Mesenchymal stem cell (in vitro differentiated cells and primary cell): ENCODE measurements around the gene BCO1.

Experiments used
- DNase-seq: peaks from one replicate; pipeline ENCODE4 v3.0.0-alpha.2; 2013
- H2AFZ ChIP-seq: one replicate; pipeline ENCODE4 v1.6.1; 2013; ENCODE audit warnings: low read depth, mild to moderate bottlenecking, control low read depth, inconsistent platforms, low read length, moderate library complexity
- H2AK5ac ChIP-seq: 2 replicates; pipeline ENCODE4 v1.6.1; 2013; ENCODE audit warnings: low read length, moderate library complexity, mild to moderate bottlenecking, inconsistent platforms; ENCODE audit not compliant: severe bottlenecking
- H2BK120ac ChIP-seq: one replicate; pipeline ENCODE4 v1.6.1; 2013; ENCODE audit warnings: low read depth, mild to moderate bottlenecking, inconsistent platforms, low read length, moderate library complexity
- H2BK12ac ChIP-seq, 2 experiments: one replicate each; pipeline ENCODE4 v1.6.1; 2013; ENCODE audit warnings: inconsistent platforms in 2 of 2, low read length in 2 of 2, mild to moderate bottlenecking in 2 of 2, moderate library complexity in 2 of 2, control low read depth in 1 of 2
- H2BK15ac ChIP-seq: one replicate; pipeline ENCODE4 v1.6.1; 2013; ENCODE audit warnings: mild to moderate bottlenecking, low read depth, inconsistent platforms; ENCODE audit not compliant: poor library complexity, severe bottlenecking
- H2BK5ac ChIP-seq: 2 replicates; pipeline ENCODE4 v1.6.1; 2013; ENCODE audit warnings: low read depth, mild to moderate bottlenecking, low read length, control low read depth, inconsistent platforms; ENCODE audit not compliant: poor library complexity, severe bottlenecking
- H3K14ac ChIP-seq, 2 experiments: one replicate each; pipeline ENCODE4 v1.6.1; 2013; ENCODE audit warnings: inconsistent platforms in 2 of 2, low read length in 2 of 2, control low read depth in 1 of 2, mild to moderate bottlenecking in 1 of 2, moderate library complexity in 1 of 2
- H3K18ac ChIP-seq, 2 experiments: one replicate each; pipeline ENCODE4 v1.6.1; 2013; ENCODE audit warnings: inconsistent platforms in 2 of 2, low read length in 2 of 2, control low read depth in 1 of 2, low read depth in 1 of 2, mild to moderate bottlenecking in 1 of 2
- H3K23ac ChIP-seq, 2 experiments: one replicate each; pipeline ENCODE4 v1.6.1; 2013; ENCODE audit warnings: inconsistent platforms in 2 of 2, low read length in 2 of 2, mild to moderate bottlenecking in 2 of 2, moderate library complexity in 2 of 2, control low read depth in 1 of 2
- H3K27ac ChIP-seq: 2 replicates; pipeline ENCODE4 v1.5.1; 2013; ENCODE audit warnings: mild to moderate bottlenecking, moderate library complexity, low read length, control low read depth, inconsistent platforms; ENCODE audit not compliant: poor library complexity, severe bottlenecking
- H3K27me3 ChIP-seq, 2 experiments: 2 replicates each; pipeline versions ENCODE4 v1.6.1 to v1.7.0; 2013; ENCODE audit warnings: low read length in 2 of 2, mild to moderate bottlenecking in 2 of 2, moderate library complexity in 2 of 2, control low read depth in 1 of 2, inconsistent platforms in 1 of 2; ENCODE audit not compliant: control insufficient read depth in 1 of 2, insufficient read depth in 1 of 2
- H3K36me3 ChIP-seq, 2 experiments: 2 replicates each; pipeline versions ENCODE4 v1.6.1 to v1.7.0; 2013; ENCODE audit warnings: low read length in 2 of 2, control low read depth in 1 of 2, inconsistent platforms in 1 of 2, low read depth in 1 of 2, mild to moderate bottlenecking in 1 of 2; ENCODE audit not compliant: insufficient read depth in 2 of 2, control insufficient read depth in 1 of 2
- H3K4ac ChIP-seq, 2 experiments: one replicate each; pipeline ENCODE4 v1.6.1; 2013; ENCODE audit warnings: inconsistent platforms in 2 of 2, low read length in 2 of 2, mild to moderate bottlenecking in 2 of 2, moderate library complexity in 2 of 2, control low read depth in 1 of 2, low read depth in 1 of 2
- H3K4me1 ChIP-seq: 2 replicates; pipeline ENCODE4 v1.6.1; 2013; ENCODE audit warnings: low read depth, low read length, control low read depth; ENCODE audit not compliant: control insufficient read depth, insufficient read depth
- H3K4me2 ChIP-seq: 2 replicates; pipeline ENCODE4 v1.6.1; 2013; ENCODE audit warnings: low read length, mild to moderate bottlenecking, inconsistent platforms; ENCODE audit not compliant: poor library complexity, severe bottlenecking
- H3K4me3 ChIP-seq, 2 experiments: 2 replicates each; pipeline versions ENCODE4 v1.5.1 to v1.7.0; 2013; ENCODE audit warnings: low read length in 2 of 2, mild to moderate bottlenecking in 2 of 2, control low read depth in 1 of 2, low read depth in 1 of 2; ENCODE audit not compliant: insufficient read depth in 1 of 2
- H3K79me1 ChIP-seq: replicated peaks from 2 replicates; pipeline ENCODE4 v1.6.1; 2013; ENCODE audit warnings: mild to moderate bottlenecking, control low read depth, low read length, inconsistent platforms; ENCODE audit not compliant: poor library complexity, severe bottlenecking
- H3K9ac ChIP-seq: 2 replicates; pipeline ENCODE4 v1.7.0; 2013; ENCODE audit warnings: mild to moderate bottlenecking, low read length, moderate library complexity
- H3K9me3 ChIP-seq: 2 replicates; pipeline ENCODE4 v1.7.0; 2013; ENCODE audit warnings: mild to moderate bottlenecking, low read length; ENCODE audit not compliant: control insufficient read depth
- H4K8ac ChIP-seq: one replicate; pipeline ENCODE4 v1.6.1; 2013; ENCODE audit warnings: inconsistent platforms, mild to moderate bottlenecking, low read length, moderate library complexity
- H4K91ac ChIP-seq: one replicate; pipeline ENCODE4 v1.6.1; 2013; ENCODE audit warnings: mild to moderate bottlenecking, low read length, inconsistent platforms
- WGBS: methylation state at CpG from one replicate; pipeline ENCODE4 v1.1.7; 2013; ENCODE audit warnings: mixed read lengths; 5-methylcytosine and 5-hydroxymethylcytosine counted together

BCO1 gene

DNA sequence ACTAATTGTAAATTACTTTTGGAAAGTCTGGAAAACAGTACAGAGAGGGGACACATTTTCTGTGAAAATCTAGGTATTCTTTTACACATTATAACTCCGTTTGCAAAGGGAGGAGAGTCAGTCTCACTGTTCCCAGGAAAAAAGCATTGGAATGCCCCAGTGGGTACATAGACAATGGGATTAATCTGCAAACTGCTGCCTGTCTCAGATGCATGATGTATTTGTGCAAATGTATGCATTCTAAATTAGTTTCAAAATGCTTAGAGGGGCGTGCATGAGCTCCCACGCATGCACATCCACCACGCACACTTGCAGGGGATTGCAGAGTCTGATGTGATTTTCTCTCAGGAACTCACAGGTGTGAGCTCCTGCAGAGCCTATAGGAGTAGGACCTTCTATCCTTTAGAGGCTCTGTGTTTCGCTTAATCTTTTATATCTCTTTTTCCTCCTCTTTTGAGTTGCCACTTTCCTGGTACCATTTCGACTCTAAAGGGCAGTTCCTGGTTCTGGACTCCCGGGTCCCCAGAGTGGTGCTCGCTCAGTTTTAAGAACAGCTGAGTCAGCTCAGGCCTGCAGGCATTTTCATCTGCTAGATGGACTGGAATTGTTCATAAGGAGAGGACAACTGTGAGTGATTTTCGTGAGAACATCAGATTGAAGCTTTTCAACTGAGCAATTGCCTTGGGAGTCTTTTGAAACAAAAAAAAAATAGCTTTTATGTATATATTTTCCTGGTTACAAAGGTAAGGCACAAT, 1.1 kb downstream of the BCO1 start:
- Histone ChIP-seq H4K91ac (no peak overlapping the region), H3K79me1 (peaks cover 5% of the 10 kb centered on the region), H2BK5ac (no peak overlapping the region), H3K27me3 (peaks cover 0 to 12% of the 10 kb centered on the region in 2 experiments), H3K23ac (no peak overlapping the region), H3K4me2 (peak overlapping the region; percentile 52), H4K8ac (no peak overlapping the region), H3K36me3 (peaks cover 0 to 4% of the 10 kb centered on the region in 2 experiments), H3K9ac (no peak overlapping the region), H2BK12ac (no peak overlapping the region), H3K4me1 (peaks cover 14% of the 10 kb centered on the region), H3K9me3 (no peaks in the 10 kb centered on the region), H2AFZ (no peak overlapping the region), H2BK120ac (no peak overlapping the region), H3K14ac (no peak overlapping the region), H2AK5ac (no peak overlapping the region), H2BK15ac (no peak overlapping the region), H3K18ac (no peak overlapping the region), H3K4me3 (no peak overlapping the region), H3K4ac (no peak overlapping the region), H3K27ac (no peak overlapping the region)
- WGBS: 84% methylated on average over 8 of the region's 9 CpGs
- no peak for DNase-seq

DNA sequence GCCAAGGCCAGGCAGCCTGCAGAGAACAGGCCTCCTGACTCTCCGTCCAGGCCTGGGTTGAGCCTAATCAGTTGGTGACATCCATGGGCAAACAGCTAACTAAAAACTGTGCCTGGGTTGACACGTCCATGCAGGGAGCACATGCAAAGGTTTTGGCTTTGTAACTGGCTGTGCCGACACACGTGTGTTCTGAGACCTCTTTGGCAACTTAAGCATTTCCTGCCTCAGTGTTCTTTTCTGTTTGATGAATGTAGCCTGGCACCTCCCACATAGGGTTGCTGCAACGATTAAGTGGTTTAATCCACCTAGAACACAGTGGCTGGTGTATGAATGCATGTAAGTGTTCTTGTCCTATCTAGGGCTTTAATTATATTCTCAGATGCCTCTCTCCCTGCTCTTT, 3.2 kb downstream of the BCO1 start:
- H3K4me2 ChIP-seq: peak overlapping the region; percentile 11
- 92% methylated on average over 5 of the region's 5 CpGs for WGBS
- no peak overlapping the region for H3K23ac ChIP-seq
- H3K27me3 ChIP-seq: peaks cover 0 to 17% of the 10 kb centered on the region in 2 experiments
- DNase-seq: no peak
- no peak overlapping the region for H2AK5ac ChIP-seq
- no peak overlapping the region for H2BK15ac ChIP-seq
- H4K8ac ChIP-seq: no peak overlapping the region
- H4K91ac ChIP-seq: no peak overlapping the region
- peaks cover 14% of the 10 kb centered on the region for H3K4me1 ChIP-seq
- no peak overlapping the region for H3K18ac ChIP-seq
- H3K27ac ChIP-seq: no peak overlapping the region
- H3K14ac ChIP-seq: no peak overlapping the region
- H3K9me3 ChIP-seq: no peaks in the 10 kb centered on the region
- H2BK5ac ChIP-seq: no peak overlapping the region
- H3K79me1 ChIP-seq: peaks cover 5% of the 10 kb centered on the region
- H3K4ac ChIP-seq: no peak overlapping the region
- no peak overlapping the region for H2AFZ ChIP-seq
- no peak overlapping the region for H3K9ac ChIP-seq
- peaks cover 0 to 7% of the 10 kb centered on the region in 2 experiments for H3K36me3 ChIP-seq
- no peak overlapping the region for H2BK12ac ChIP-seq
- H2BK120ac ChIP-seq: no peak overlapping the region
- no peak overlapping the region for H3K4me3 ChIP-seq

DNA sequence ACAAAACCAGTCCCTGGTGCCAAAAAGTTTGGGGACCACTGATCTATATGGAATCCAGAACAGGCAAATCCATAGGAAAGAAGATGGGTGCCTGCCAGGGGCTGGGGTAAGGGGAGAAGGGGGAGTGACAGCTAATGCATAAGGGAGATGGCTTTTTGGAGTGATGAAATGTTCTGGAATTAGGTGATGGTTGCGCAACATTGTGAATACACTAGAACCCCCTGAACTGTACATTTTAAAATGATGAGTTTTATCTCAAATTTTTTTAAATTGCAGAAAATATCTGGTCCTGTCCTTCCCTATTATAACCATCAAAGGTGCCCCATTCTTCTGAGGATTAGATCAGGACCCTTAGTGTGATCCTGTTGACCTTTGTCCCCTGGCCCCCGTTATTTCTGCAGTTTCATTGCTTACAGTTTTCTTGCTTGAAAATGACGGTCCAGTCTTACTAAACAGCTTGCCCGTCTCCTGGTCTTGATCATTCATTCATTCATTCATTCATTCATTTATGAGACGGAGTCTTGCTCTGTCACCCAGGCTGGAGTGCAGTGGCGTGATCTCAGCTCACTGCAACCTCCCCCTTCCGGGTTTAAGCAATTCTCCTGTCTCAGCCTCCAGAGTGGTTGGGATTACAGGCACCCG, 4.6 kb downstream of the BCO1 start:
- no peak overlapping the region for H3K9ac ChIP-seq
- H3K23ac ChIP-seq: no peak overlapping the region
- H2BK12ac ChIP-seq: no peak overlapping the region
- peaks cover 0 to 17% of the 10 kb centered on the region in 2 experiments for H3K27me3 ChIP-seq
- DNase-seq: no peak
- no peak overlapping the region for H3K4ac ChIP-seq
- no peak overlapping the region for H2BK5ac ChIP-seq
- no peak overlapping the region for H2AFZ ChIP-seq
- peaks cover 5% of the 10 kb centered on the region for H3K79me1 ChIP-seq
- H2BK120ac ChIP-seq: no peak overlapping the region
- no peak overlapping the region for H3K4me3 ChIP-seq
- no peak overlapping the region for H3K18ac ChIP-seq
- H3K27ac ChIP-seq: no peak overlapping the region
- H4K91ac ChIP-seq: no peak overlapping the region
- 83% methylated on average over 7 of the region's 8 CpGs for WGBS
- H2AK5ac ChIP-seq: no peak overlapping the region
- H3K36me3 ChIP-seq: peaks cover 0 to 7% of the 10 kb centered on the region in 2 experiments
- H3K9me3 ChIP-seq: no peaks in the 10 kb centered on the region
- H3K4me1 ChIP-seq: peaks cover 6% of the 10 kb centered on the region
- H3K14ac ChIP-seq: no peak overlapping the region
- no peak overlapping the region for H3K4me2 ChIP-seq
- no peak overlapping the region for H2BK15ac ChIP-seq
- no peak overlapping the region for H4K8ac ChIP-seq

DNA sequence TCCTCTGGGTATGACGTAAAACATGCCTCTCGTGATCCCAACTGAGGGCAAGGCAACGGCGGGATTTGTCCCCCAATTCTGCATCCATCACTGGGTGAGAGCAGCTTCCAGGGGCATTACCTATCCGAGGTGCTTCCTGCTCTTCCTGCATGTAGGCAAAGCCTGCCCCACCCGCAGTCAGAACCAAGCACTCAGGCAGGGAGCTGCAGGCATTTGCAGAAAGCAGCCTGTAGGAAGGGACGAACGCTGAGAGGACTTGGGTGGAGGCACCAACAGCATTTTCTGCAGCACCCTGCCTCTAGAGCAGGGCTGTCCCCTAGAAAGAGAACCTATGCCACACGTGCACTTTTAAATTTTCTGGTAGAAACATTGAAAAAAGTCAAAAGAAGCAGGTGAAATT, 5.5 kb downstream of the BCO1 start:
- H2AK5ac ChIP-seq: no peak overlapping the region
- no peak overlapping the region for H2AFZ ChIP-seq
- no peak overlapping the region for H4K8ac ChIP-seq
- no peaks in the 10 kb centered on the region for H3K9me3 ChIP-seq
- H3K14ac ChIP-seq: peak overlapping the region in 1 of 2 experiments; percentile 55
- no peak overlapping the region for H4K91ac ChIP-seq
- 72% methylated on average over 8 of the region's 9 CpGs for WGBS
- no peak overlapping the region for H3K4ac ChIP-seq
- no peak overlapping the region for H3K27ac ChIP-seq
- no peak overlapping the region for H2BK12ac ChIP-seq
- H3K36me3 ChIP-seq: peaks cover 0 to 11% of the 10 kb centered on the region in 2 experiments
- no peak overlapping the region for H3K23ac ChIP-seq
- no peak overlapping the region for H2BK15ac ChIP-seq
- peaks cover 3% of the 10 kb centered on the region for H3K4me1 ChIP-seq
- H3K4me3 ChIP-seq: no peak overlapping the region
- peaks cover 0 to 17% of the 10 kb centered on the region in 2 experiments for H3K27me3 ChIP-seq
- H2BK120ac ChIP-seq: no peak overlapping the region
- H3K79me1 ChIP-seq: peaks cover 5% of the 10 kb centered on the region
- H2BK5ac ChIP-seq: no peak overlapping the region
- H3K18ac ChIP-seq: no peak overlapping the region
- no peak overlapping the region for H3K9ac ChIP-seq
- DNase-seq: no peak
- H3K4me2 ChIP-seq: no peak overlapping the region
